Stomach (tissue), 9 donors: ENCODE data around the gene RIBC2. TPM values are rescaled to one million over a fixed set of nuclear protein-coding genes. Genes with fewer than 3 reads are reported as not detected.
"Not testable (repeated sequence)": the region's sequence is repeated elsewhere in the genome, so short reads cannot be mapped to it uniquely, and the experiment has no call there.

Experiments
- DNase-seq, 2 donors: peaks; one replicate each; pipeline versions ENCODE4 v3.0.0 to v3.0.0-alpha.2; 2013 to 2019
- H3K27ac ChIP-seq, 5 donors: fragments of 200-600 bp in 4 of 5; sonication (generic) in 4 of 5; one replicate each; pipeline ENCODE4 v1.5.1; 2013 to 2019; ENCODE audit warnings: mild to moderate bottlenecking in 1 of 5, moderate library complexity in 1 of 5
- H3K27me3 ChIP-seq, 3 donors: fragments of 200-600 bp; sonication (generic); one replicate each; pipeline ENCODE4 v1.5.1; 2017 to 2019; ENCODE audit warnings: mixed run types in 1 of 3
- H3K36me3 ChIP-seq, 4 donors: fragments of 200-600 bp; sonication (generic); 1 replicate in 3 of 4; 2 replicates in 1 of 4; pipeline ENCODE4 v1.5.1; 2016 to 2019
- H3K4me1 ChIP-seq, 4 donors: fragments of 200-600 bp; sonication (generic); one replicate each; pipeline ENCODE4 v1.5.1; 2016 to 2019
- H3K4me3 ChIP-seq, 4 donors: fragments of 200-600 bp; sonication (generic) in 3 of 4; one replicate each; pipeline ENCODE4 v1.5.1; 2016 to 2019; ENCODE audit warnings: mild to moderate bottlenecking in 1 of 4
- H3K9me3 ChIP-seq, 4 donors: fragments of 200-600 bp; sonication (generic); one replicate each; pipeline ENCODE4 v1.5.1; 2016 to 2019
- CTCF ChIP-seq, 7 experiments: fragments of 450-650 bp in 4 of 7; fragments of 200-600 bp in 3 of 7; sonication (generic) in 3 of 7; IDR thresholded peaks; one replicate each; pipeline ENCODE4 v1.5.1; 2016 to 2019; ENCODE audit warnings: antibody characterized with exemption in 7 of 7, control low read depth in 2 of 7, mild to moderate bottlenecking in 1 of 7
- EP300 ChIP-seq: sonication (generic); formaldehyde crosslinking; IDR thresholded peaks from one replicate; pipeline ENCODE4 v1.6.1; 2017; ENCODE audit warnings: antibody characterized with exemption
- POLR2A ChIP-seq, 4 donors: fragments of 450-650 bp; IDR thresholded peaks; one replicate each; pipeline ENCODE4 v1.6.1; 2016; ENCODE audit warnings: antibody characterized with exemption in 4 of 4, control low read depth in 2 of 4, mild to moderate bottlenecking in 1 of 4, moderate library complexity in 1 of 4
- POLR2AphosphoS5 ChIP-seq, 3 donors: sonication (generic); formaldehyde crosslinking; IDR thresholded peaks; one replicate each; pipeline ENCODE4 v1.6.1; 2016; ENCODE audit warnings: antibody characterized with exemption in 3 of 3
- WGBS, 5 donors: extraction: QIAGEN DNeasy Blood & Tissue Kit in 3 of 5; methylation state at CpG; one replicate each; pipeline versions ENCODE4 v1.1.5 to v1.1.7; 2013 to 2018; 5-methylcytosine and 5-hydroxymethylcytosine counted together
- intact Hi-C: fragments of 100-400 bp; cut with DNase I; formaldehyde crosslinking; loops from one replicate; pipeline ENCODE4 v1.15.1; 2023; ENCODE audit warnings: low total_unique reads
- polyA plus RNA-seq, 3 donors: library from polyadenylated mRNA; stranded (reverse); fragments of 200-250 nt; gene quantifications; one replicate each; pipeline ENCODE4 v1.2.3, GENCODE V29; 2013
- total RNA-seq, 5 donors: library from RNA; depleted of rRNA; stranded (reverse); fragments of >200 nt; gene quantifications; one replicate each; pipeline versions ENCODE4 v1.1.0 to v1.2.3, GENCODE V29; 2014 to 2016
- donor health status: healthy with polysubstance abuse.
- donor health status: Bipolar disorder and iron deficiency.
- donor health status: healthy.

RIBC2 gene
- total and polyA plus RNA-seq, 8 donors, result 0.45 to 13.0 (median 0.76) TPM; not detected in 1

- 67 to 79% (median 77%) methylated on average over 5 of the region's 5 CpGs for WGBS, 5 donors
- Histone ChIP-seq H3K4me1 (peaks cover 0 to 8% (median 0%) of the 10 kb centered on the region in 4 donors), H3K4me3 (no peak overlapping the region), H3K27me3 (no peaks in the 10 kb centered on the region), H3K9me3 (no peaks in the 10 kb centered on the region), H3K27ac (no peak overlapping the region), H3K36me3 (no peaks in the 10 kb centered on the region)
- DNase-seq, result no peak
- intact Hi-C loops, result loop anchor here (5.0 kb wide), 1 partner anchor 110 kb away; no protein-coding TSS in a partner anchor
- TF ChIP-seq EP300 (no peak), POLR2A (IDR thresholded peaks at IDR 0.05) (no peak), POLR2AphosphoS5 (IDR thresholded peaks at IDR 0.05) (no peak), CTCF (IDR thresholded peaks at IDR 0.05) (no peak)
Observed at GRCh38 chr22:45442116-45442515, 28.6 kb downstream of the RIBC2 start.

- H3K27ac ChIP-seq, result no peak overlapping the region
- H3K4me3 ChIP-seq, result no peak overlapping the region
- H3K27me3 ChIP-seq, result no peaks in the 10 kb centered on the region
- WGBS, 5 donors, result 42 to 80% (median 68%) methylated on average over 3 of the region's 3 CpGs
- intact Hi-C loops, result loop anchor here (5.0 kb wide), 1 partner anchor 108 kb away; no protein-coding TSS in a partner anchor
- no peaks in the 10 kb centered on the region for H3K36me3 ChIP-seq
- TF ChIP-seq POLR2A (IDR thresholded peaks at IDR 0.05) (no peak), POLR2AphosphoS5 (IDR thresholded peaks at IDR 0.05) (no peak), EP300 (no peak), CTCF (IDR thresholded peaks at IDR 0.05) (no peak)
- H3K4me1 ChIP-seq, result peaks cover 0 to 8% (median 0%) of the 10 kb centered on the region in 4 donors
- H3K9me3 ChIP-seq, result no peaks in the 10 kb centered on the region
- DNase-seq, result no peak
Observed at GRCh38 chr22:45444168-45444567, 30.7 kb downstream of the RIBC2 start.

GRCh38 chr22:45445031-45445710 is 31.7 kb downstream of the RIBC2 start:
- no peak for TF ChIP-seq CTCF (IDR thresholded peaks at IDR 0.05)
- TF ChIP-seq POLR2AphosphoS5 (IDR thresholded peaks at IDR 0.05), result no peak
- no peak for TF ChIP-seq POLR2A (IDR thresholded peaks at IDR 0.05)
- no peak for TF ChIP-seq EP300
- H3K9me3 ChIP-seq, result no peaks in the 10 kb centered on the region
- H3K4me3 ChIP-seq, result no peak overlapping the region
- WGBS, 5 donors, result 90 to 96% (median 93%) methylated on average over 14 of the region's 14 CpGs
- H3K27ac ChIP-seq, result no peak overlapping the region
- no peak for DNase-seq
- intact Hi-C loops, result no loop called here
- peaks cover 0 to 10% (median 0%) of the 10 kb centered on the region in 4 donors for H3K4me1 ChIP-seq
- no peaks in the 10 kb centered on the region for H3K36me3 ChIP-seq
- H3K27me3 ChIP-seq, result no peaks in the 10 kb centered on the region

GRCh38 chr22:45446216-45446615 is 32.7 kb downstream of the RIBC2 start:
- intact Hi-C loops, result no loop called here
- Histone ChIP-seq H3K9me3 (no peaks in the 10 kb centered on the region), H3K4me1 (peaks cover 0 to 8% (median 0%) of the 10 kb centered on the region in 4 donors), H3K27ac (no peak overlapping the region), H3K4me3 (no peak overlapping the region), H3K27me3 (no peaks in the 10 kb centered on the region), H3K36me3 (no peaks in the 10 kb centered on the region)
- 82 to 91% (median 89%) methylated on average over 5 of the region's 5 CpGs for WGBS, 5 donors
- DNase-seq, result no peak
- TF ChIP-seq POLR2A (IDR thresholded peaks at IDR 0.05), result no peak
- TF ChIP-seq CTCF (IDR thresholded peaks at IDR 0.05), result no peak
- TF ChIP-seq EP300, result no peak
- TF ChIP-seq POLR2AphosphoS5 (IDR thresholded peaks at IDR 0.05), result no peak

- H3K27ac ChIP-seq, H3K4me1 ChIP-seq, H3K9me3 ChIP-seq, H3K27me3 ChIP-seq, DNase-seq, H3K36me3 ChIP-seq, H3K4me3 ChIP-seq, intact Hi-C loops: not testable (repeated sequence)
- WGBS, 5 donors, result 93 to 98% (median 95%) methylated on average over 4 of the region's 4 CpGs
Observed at GRCh38 chr22:45447596-45447995, 34.1 kb downstream of the RIBC2 start.
